HCT116 (cell line): ENCODE results near the gene SLC6A11. TPM values are rescaled to one million over a fixed set of nuclear protein-coding genes. Genes with fewer than 3 reads are reported as not detected.

Experiments
- ATAC-seq: fragments of 200-7000 bp; cut with Tn5 transposase; 2 replicates; pipeline ENCODE4 v1.9.1; 2020; ENCODE audit warnings: mild to moderate bottlenecking, moderate library complexity
- BruUV-seq: library from RNA; stranded (reverse); fragments of 400-500 nt; replicated peaks from 2 replicates; lab custom pipeline; 2021; lab: Mats Ljungman, UMichigan
- CTCF ChIA-PET: fragments of 300-600 bp; sonication (Branson Sonifier 250); formaldehyde crosslinking; loops from one replicate; lab custom pipeline; 2021; ENCODE audit warnings: antibody characterized with exemption; lab: Charles Lee
- POLR2A ChIA-PET: fragments of 300-600, 350-600 bp; sonication (Branson Sonifier 250); formaldehyde crosslinking; loops from one replicate; lab custom pipeline; 2021; ENCODE audit warnings: antibody characterized with exemption; lab: Charles Lee
- RAD21 ChIA-PET, 2 experiments: fragments of 300-600 bp; sonication (Branson Sonifier 250); formaldehyde crosslinking; loops; one replicate each; lab custom pipeline; 2023; ENCODE audit warnings: low total read pairs in 2 of 2; ENCODE audit not compliant: uncharacterized antibody in 2 of 2, unreplicated experiment in 2 of 2, low non-redundant PET in 1 of 2; lab: Charles Lee
- DNase-seq: peaks from one replicate; pipeline ENCODE4 v3.0.0-alpha.2; 2010; ENCODE audit warnings: low read depth, low spot score
- H2AFZ ChIP-seq: fragments of 200-600 bp; shearing (Covaris generic), sonication (generic); 2 replicates; pipeline ENCODE4 v1.6.1; 2017; ENCODE audit warnings: low read depth, mixed run types, mixed read lengths, antibody characterized with exemption, low read length; ENCODE audit not compliant: poor library complexity, severe bottlenecking
- H3K27ac ChIP-seq: 2 replicates; pipeline ENCODE4 v1.5.1; 2012; ENCODE audit warnings: low read depth, low read length
- H3K27me3 ChIP-seq: fragments of 200-600 bp; sonication (generic); 2 replicates; pipeline ENCODE4 v1.6.1; 2016; ENCODE audit warnings: mixed run types, low read length, mixed read lengths; ENCODE audit not compliant: insufficient read depth
- H3K36me3 ChIP-seq, 2 experiments: fragments of 200-500 bp in 1 of 2; fragments of 200-600 bp in 1 of 2; sonication (Bioruptor generic) in 1 of 2; sonication (generic) in 1 of 2; 2 replicates each; pipeline versions ENCODE4 v1.5.1 to v1.6.1; 2014 to 2016; ENCODE audit warnings: low read length in 2 of 2, inconsistent platforms in 1 of 2, mixed read lengths in 1 of 2, mixed run types in 1 of 2; ENCODE audit not compliant: insufficient read depth in 2 of 2, control insufficient read depth in 1 of 2
- H3K4me1 ChIP-seq, 2 experiments: fragments of 200-600 bp in 1 of 2; sonication (generic) in 1 of 2; 2 replicates each; pipeline versions ENCODE4 v1.5.1 to v1.6.1; 2012 to 2017; ENCODE audit warnings: low read length in 2 of 2, inconsistent platforms in 1 of 2, mild to moderate bottlenecking in 1 of 2, mixed read lengths in 1 of 2, mixed run types in 1 of 2, moderate library complexity in 1 of 2; ENCODE audit not compliant: insufficient read depth in 2 of 2, control insufficient read depth in 1 of 2
- H3K4me2 ChIP-seq: fragments of 200-600 bp; sonication (generic); 2 replicates; pipeline ENCODE4 v1.6.1; 2017; ENCODE audit warnings: mixed run types, low read length, mixed read lengths
- H3K4me3 ChIP-seq, 2 experiments: fragments of 200-600 bp in 1 of 2; sonication (generic) in 1 of 2; replicated peaks in 1 of 2; 2 replicates each; pipeline ENCODE4 v1.5.1; 2011 to 2016; ENCODE audit warnings: low read length in 2 of 2, control low read depth in 1 of 2, low read depth in 1 of 2, mild to moderate bottlenecking in 1 of 2, mixed read lengths in 1 of 2, mixed run types in 1 of 2
- H3K79me2 ChIP-seq: fragments of 200-600 bp; sonication (generic); 2 replicates; pipeline ENCODE4 v1.6.1; 2017; ENCODE audit warnings: mild to moderate bottlenecking, mixed run types, low read length, moderate library complexity, mixed read lengths; ENCODE audit not compliant: insufficient read depth
- H3K9ac ChIP-seq: fragments of 200-600 bp; sonication (generic); 2 replicates; pipeline ENCODE4 v1.6.1; 2016; ENCODE audit warnings: low read length, mixed read lengths
- H3K9me2 ChIP-seq: fragments of 200-600 bp; sonication (generic), shearing (Covaris generic); 2 replicates; pipeline ENCODE4 v1.6.1; 2017; ENCODE audit warnings: mixed run types, mild to moderate bottlenecking, moderate library complexity; ENCODE audit not compliant: insufficient read depth
- H3K9me3 ChIP-seq, 2 experiments: fragments of 200-500 bp in 1 of 2; fragments of 200-600 bp in 1 of 2; sonication (Bioruptor generic) in 1 of 2; sonication (generic) in 1 of 2; 2 replicates each; pipeline ENCODE4 v1.6.1; 2014 to 2017; ENCODE audit warnings: low read length in 2 of 2, mixed read lengths in 2 of 2, inconsistent platforms in 1 of 2, low read depth in 1 of 2, mild to moderate bottlenecking in 1 of 2, mixed run types in 1 of 2, moderate library complexity in 1 of 2; ENCODE audit not compliant: control insufficient read depth in 1 of 2, insufficient read depth in 1 of 2
- H4K20me1 ChIP-seq: fragments of 200-600 bp; sonication (generic), shearing (Covaris generic); 2 replicates; pipeline ENCODE4 v1.6.1; 2017; ENCODE audit warnings: mixed run types, mild to moderate bottlenecking, moderate library complexity; ENCODE audit not compliant: insufficient read depth
- CBX3 ChIP-seq: IDR thresholded peaks from 2 replicates; pipeline ENCODE4 v1.6.1; 2012; ENCODE audit warnings: low read depth
- CEBPB ChIP-seq: IDR thresholded peaks from 2 replicates; pipeline ENCODE4 v1.6.1; 2012; ENCODE audit warnings: low read depth
- ELF1 ChIP-seq: IDR thresholded peaks from 2 replicates; pipeline ENCODE4 v1.6.1; 2012; ENCODE audit warnings: low read depth, borderline replicate concordance
- REST ChIP-seq: IDR thresholded peaks from 2 replicates; pipeline ENCODE4 v1.6.1; 2012; ENCODE audit warnings: low read depth
- TCF7L2 ChIP-seq: IDR thresholded peaks from 2 replicates; pipeline ENCODE4 v1.7.0; 2011; ENCODE audit warnings: borderline replicate concordance, inconsistent platforms; ENCODE audit not compliant: insufficient read depth, insufficient read length; ENCODE audit errors: extremely low read depth
- intact Hi-C: fragments of 100-400 bp; cut with micrococcal nuclease; formaldehyde crosslinking; loops from 2 replicates; pipeline ENCODE4 v1.10.0; 2022
- total RNA-seq: library from RNA; stranded (reverse); gene quantifications from one replicate; pipeline ENCODE4 v1.2.1, GENCODE V29; 2021; ENCODE audit not compliant: unreplicated experiment

Gene SLC6A11
- total RNA-seq, 1 experiment from 2014 or later = not detected

GRCh38 chr3:10961921-10962320 lies 145.9 kb downstream of the SLC6A11 start (continued):
- no peak for TF ChIP-seq CBX3
- TF ChIP-seq, all 23 proteins: peak for 0

- Histone ChIP-seq H3K9me2 (no peaks in the 10 kb centered on the region), H3K9me3 (no peaks in the 10 kb centered on the region), H3K4me1 (no peaks in the 10 kb centered on the region), H3K79me2 (no peaks in the 10 kb centered on the region), H3K36me3 (no peaks in the 10 kb centered on the region), H3K4me2 (no peak overlapping the region), H3K27me3 (peaks cover 99% of the 10 kb centered on the region), H3K27ac (no peak overlapping the region), H3K4me3 (no peak overlapping the region), H2AFZ (no peak overlapping the region), H3K9ac (no peak overlapping the region), H4K20me1 (no peaks in the 10 kb centered on the region)
- no peak for TF ChIP-seq CBX3
- TF ChIP-seq TCF7L2 = peak; percentile 22
- intact Hi-C loops = no loop called here
- POLR2A ChIA-PET = no interaction called here
- RAD21 ChIA-PET = no interaction called here
- DNase-seq = no peak
- no TSS peak for BruUV-seq
- CTCF ChIA-PET = no interaction called here
- ATAC-seq = no peak
Observed at GRCh38 chr3:10962481-10963036, 146.5 kb downstream of the SLC6A11 start.

GRCh38 chr3:10964537-10965167 lies 148.6 kb downstream of the SLC6A11 start:
- DNase-seq (no peak), ATAC-seq (peak; percentile 54; the same call in 1 of the 2 replicates)
- no peak overlapping the region for H2AFZ ChIP-seq
- ChIA-PET POLR2A (no interaction called here), RAD21 (no interaction called here), CTCF (no interaction called here)
- H3K4me3 ChIP-seq = no peak overlapping the region
- intact Hi-C loops = no loop called here
- no peak overlapping the region for H3K9ac ChIP-seq
- H3K36me3 ChIP-seq = no peaks in the 10 kb centered on the region
- no peak overlapping the region for H3K27ac ChIP-seq
- BruUV-seq = no TSS peak
- H3K4me2 ChIP-seq = no peak overlapping the region
- H3K79me2 ChIP-seq = no peaks in the 10 kb centered on the region
- no peaks in the 10 kb centered on the region for H4K20me1 ChIP-seq
- peaks cover 99% of the 10 kb centered on the region for H3K27me3 ChIP-seq
- no peak for TF ChIP-seq ELF1
- peak; percentile 86 for TF ChIP-seq REST
- no peak for TF ChIP-seq CEBPB
- TF ChIP-seq TCF7L2 = no peak
- H3K9me3 ChIP-seq = no peaks in the 10 kb centered on the region
- no peaks in the 10 kb centered on the region for H3K9me2 ChIP-seq
- no peaks in the 10 kb centered on the region for H3K4me1 ChIP-seq
